ENCODE measurements around the gene IFIT3.

The IFIT3 gene

DNA sequence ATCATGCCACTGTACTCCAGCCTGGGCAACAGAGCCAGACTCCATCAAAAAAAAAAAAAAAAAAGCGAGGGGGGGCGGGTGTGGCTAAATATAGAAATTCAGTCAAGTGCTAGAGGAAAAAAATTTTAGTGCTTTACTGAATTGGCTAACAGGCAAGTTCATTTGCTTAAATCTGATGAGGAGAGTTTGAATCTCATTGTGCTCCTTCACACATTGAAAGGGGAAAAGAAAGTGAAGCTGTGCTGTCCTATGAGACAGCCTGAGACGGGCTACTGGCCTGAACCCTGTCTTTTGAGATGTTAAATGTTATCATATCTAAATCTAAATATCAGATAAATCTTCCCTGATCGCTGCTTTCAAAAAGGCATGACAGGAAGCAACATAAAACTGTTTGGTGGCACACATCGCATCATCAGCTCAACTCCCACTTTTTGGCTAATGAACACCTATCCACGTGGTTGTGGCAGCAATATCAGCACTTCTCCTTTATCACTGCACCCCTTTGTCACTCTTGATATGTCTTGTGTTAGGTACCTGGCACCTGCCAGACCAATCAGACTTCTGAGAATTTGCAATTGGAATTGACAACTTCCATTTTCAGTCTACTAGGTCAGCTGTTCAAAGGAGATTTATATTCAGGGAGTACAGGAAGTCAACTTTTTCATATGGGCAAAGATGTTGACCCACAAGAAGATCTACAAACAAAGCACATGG is 36.1 kb downstream of the IFIT3 start:
- no peak for DNase-seq

DNA sequence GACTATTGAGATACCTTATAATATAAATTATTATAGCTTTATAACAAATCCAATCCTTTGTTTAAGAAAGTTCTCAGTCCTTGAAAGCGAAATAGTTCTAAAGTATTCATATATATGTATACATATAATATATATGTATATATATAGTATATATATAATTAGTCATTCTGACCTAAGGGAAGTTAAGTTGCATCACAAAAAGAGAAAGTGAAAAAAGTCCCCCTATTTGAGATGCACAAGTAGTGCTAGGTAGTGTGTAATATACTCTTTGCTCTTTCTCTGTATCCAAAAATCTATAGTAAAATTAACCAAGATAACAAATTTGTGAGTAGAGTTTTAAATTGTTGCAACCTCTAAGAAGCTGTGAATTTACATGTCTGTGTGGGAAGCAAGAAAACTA is 36.7 kb downstream of the IFIT3 start:
- no peak for DNase-seq

DNA sequence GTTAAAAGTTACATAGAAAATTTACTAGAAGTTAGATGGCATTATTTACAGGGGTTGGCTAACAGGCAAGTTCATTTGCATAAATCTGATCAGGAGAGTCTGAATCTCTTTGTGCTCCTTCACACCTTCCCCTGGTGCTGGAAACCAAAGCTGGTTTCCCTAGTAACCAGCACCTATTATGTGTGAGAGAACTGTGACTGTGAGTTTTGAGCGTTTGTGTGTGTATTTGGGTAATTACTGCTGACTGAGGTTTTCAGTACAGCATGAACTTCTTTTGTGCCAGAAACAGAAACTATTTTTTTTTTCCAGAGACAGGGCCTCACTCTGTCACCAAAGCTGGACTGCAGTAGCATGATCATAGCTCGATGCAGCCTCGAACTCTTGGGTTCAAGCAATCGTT is 39.7 kb downstream of the IFIT3 start:
- DNase-seq = no peak

DNA sequence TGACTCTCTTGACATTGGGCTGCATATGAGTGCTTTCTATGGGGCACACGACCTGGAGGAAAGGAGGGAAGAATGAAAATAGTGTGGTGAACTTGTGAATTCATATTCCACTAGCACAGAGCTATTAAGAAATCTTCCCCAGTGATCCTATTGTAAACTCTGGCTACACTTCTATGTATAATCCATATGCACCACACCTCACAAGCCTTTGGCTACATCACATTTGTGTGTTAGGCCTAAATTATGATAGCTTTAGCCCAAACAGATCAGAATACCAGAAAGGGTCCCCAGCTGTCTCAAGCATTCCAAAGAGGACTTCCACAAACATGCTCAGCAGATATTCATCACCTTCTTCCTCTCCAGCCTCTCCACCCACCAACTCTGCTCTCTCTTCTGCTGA is 40.3 kb downstream of the IFIT3 start:
- DNase-seq = no peak

DNA sequence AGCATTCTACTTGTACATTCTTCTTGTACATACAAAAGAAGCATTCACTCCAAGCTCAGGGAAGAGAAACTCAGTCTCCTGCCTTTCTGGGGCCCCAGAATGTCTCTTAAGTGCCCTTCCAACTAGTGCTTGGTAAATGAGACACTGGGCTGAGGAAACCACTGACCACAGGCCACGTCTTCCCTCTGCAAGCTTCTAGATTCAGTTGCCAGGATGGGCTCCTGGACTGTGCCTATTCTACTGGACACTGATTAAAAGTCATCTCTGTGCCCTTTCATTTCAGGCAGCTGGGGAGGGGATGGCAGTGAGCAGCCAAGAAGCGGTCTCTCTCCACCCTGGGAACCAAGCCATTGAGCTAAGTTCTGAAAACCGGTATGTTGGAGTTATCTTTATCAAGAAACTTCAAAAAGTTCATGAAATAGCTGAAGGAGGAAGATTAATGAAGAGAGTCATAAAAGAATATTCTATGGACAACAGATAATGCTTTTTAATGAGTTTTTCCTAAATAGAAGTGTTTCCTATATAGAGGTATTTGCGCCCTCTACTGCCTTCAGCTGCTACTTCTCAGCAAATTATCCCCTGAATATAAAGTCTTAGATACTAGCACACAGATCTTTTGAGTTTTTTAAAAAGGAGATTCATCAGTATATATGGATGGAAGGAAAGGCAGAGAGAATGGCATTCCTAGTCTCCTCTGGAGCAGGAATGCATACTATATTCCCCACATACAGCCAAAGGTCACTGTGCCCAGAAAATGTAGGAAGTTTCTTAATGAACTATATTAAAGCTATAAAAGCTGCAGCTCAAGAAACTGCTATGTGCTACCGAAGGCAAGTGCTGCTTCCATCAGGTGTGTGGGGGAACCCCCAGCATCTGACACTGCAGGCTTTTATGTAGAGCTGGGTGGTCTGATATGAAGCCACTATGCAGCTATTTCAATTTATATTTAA is 41.6 kb downstream of the IFIT3 start:
- no peak for DNase-seq

DNA sequence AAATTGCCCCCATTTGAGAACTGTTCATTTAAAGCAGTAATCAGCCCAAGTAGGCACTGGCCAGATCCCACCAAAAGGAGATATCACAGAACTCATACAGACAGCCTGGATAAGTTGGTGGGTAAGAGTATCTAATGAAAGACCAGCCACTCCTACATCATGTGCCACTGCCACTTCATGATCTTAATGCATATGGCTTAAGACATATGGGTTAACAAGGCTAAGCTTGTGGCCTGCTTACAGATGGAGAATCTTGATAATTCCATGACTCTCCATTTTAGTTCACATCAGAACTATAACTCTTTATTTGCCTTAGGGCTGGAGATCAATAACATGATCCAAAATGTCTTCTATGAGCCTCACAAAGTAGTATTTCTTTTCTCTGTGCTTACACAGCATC is 43.3 kb downstream of the IFIT3 start:
- no peak for DNase-seq

DNA sequence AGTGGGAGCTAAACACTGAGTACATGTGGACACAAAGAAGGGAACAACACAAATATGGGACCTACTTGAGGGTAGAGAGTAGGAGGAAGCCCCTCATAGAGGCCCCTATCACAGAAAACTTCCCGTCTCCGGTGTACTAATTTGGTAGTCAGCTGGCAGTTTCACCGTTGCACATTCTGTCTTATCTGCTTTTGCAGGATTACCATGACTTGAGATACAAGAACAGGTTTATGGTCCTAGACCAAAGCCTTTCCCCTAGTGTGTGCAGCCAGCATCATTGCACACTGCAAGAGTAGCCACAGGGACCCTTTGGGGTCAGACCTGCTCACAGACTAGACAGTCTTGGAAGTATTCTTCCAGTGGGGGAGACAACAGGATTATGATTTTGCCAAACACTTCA is 44.2 kb downstream of the IFIT3 start:
- DNase-seq = no peak

DNA sequence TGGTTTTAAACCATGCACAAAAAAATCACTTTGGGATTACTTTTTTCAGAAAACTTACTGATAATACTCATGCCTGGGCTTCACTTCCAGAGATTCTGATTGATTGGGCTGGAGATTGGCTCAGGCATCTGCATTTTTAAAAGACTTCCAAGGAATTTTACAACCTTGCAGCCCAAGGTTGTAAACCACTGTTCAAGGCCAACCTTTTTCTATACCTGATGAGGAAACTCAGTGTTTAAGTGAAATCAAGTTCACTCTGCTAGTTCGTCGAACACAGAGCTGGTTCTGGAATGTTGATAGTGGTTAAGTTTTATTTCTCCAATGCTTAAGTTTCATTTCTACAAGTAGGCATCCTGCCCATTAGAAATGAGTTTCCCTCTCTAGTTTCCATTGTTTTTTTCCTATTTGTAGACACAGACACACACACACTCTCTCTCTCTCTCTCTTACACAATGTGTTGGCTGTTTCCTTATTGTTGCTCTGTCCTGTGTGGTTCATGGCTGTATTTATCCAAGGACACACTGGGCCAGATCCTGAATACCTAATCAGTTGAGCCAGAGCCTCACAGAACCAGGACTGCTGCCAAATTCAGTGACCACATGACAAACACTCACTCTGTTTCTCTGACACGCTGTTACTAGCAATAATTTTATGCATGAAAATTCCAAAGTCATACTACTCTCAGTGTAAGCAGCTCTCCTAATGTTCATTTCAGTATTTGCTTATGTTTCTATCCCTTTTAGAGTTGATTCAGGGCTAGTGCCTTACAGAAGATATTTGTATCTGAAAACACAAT is 46.3 kb downstream of the IFIT3 start:
- no peak for DNase-seq

DNA sequence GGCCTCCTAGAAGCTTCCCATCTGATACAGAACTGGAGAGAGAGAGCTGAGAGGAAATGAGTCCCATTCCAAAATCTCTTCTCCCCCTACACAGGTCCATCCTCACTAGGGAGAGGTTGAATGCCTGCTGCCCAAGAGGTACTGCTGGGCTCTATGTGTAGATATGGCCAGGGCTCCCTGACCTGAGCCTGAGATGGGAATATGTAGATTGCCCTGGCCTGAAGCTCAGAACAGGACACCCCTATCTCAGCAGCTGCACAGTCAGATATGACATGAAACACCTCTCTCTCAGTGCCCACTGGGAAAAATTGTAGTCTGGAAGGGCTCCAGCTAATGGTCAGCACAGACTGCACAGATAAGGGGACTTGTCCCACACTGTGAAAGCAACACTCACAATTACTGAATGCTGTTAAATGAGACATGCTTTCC is 46.9 kb downstream of the IFIT3 start:
- DNase-seq = no peak

DNA sequence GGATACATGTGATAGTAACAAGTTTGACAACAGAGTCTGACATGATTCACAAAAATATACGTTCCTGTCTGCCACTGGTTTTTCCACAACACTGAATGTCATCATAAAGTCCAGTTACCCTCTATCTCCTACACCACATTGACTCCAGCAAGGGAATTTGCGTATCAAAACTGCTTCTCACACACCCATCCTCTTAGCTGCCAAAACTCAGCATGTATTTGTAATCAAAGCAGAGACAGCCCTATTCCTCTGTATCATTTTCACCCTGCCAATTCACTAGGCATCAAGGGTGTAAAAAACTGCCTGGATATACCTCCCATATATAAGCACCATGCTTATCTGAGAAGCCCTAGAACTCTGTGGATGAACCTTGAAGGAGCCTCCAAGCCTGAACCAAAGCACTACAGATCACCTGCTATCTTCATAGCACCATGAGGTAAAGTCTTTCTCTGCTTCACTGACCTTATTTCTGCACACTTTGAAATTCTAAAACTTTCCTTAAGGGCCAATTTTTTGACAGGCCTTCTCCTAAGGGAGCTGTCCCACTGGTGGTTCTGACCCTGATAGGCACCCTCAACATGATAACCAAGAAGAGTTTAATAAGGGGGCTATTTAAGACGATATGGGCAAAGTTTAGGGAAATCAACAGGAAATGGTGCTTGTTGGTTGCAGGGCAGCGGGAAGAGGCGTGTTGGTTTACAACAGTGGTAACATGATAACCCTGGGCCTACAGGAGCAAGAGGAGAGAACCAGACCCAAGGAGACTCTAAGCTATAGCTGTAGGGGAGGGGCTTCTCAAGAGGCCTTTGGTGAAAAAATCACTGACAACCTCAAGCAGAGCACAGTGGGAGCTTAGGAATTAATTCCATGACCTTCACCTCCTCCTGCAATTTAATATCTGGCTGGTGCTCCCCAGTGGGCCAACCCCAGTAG is 50.2 kb downstream of the IFIT3 start, which contains the start of gene IFIT1B:
Gene IFIT1B, plus strand, starts transcription at position 352 of the 933 bp plus-strand sequence. Its CDS starts 80 bp downstream, at position 432.
- no peak for DNase-seq

DNA sequence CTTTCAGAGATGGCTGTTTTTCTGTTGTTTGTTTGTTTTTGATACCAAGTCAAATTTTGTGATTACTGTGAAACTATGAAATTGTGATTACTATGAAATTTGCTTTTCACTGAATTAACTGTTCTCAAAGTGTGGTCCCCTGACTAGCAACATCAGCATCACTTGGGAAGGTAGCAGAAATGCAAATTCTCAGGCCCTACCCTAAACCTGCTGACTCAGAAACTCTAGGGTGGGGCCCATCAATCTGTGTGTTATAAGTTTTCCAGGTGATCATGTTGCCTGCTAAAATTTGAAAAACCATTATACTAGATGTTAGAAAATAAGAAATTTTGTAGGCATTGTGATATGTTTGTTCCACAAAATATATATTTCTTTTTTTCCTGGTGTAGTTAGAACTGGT is 51.3 kb downstream of the IFIT3 start:
- DNase-seq = no peak

DNA sequence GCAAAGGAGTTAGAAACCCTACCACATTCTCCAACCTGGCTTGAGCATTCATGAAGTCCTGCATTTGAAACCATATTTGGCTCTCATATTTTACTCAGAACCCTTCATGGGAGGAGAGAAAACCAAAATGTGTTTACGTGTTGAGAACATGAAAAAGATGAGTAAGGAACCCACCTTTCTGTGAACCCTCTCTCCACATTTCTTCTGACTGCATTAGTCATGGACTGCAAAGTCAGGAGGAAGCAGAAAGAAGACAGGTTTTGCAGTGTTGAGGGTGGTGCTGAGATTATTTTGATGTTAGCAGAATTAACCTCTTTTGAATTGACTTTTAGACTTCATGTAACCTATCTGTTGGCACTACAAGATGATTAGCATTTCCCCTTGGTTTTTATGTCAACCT is 55.0 kb downstream of the IFIT3 start:
- DNase-seq = no peak

DNA sequence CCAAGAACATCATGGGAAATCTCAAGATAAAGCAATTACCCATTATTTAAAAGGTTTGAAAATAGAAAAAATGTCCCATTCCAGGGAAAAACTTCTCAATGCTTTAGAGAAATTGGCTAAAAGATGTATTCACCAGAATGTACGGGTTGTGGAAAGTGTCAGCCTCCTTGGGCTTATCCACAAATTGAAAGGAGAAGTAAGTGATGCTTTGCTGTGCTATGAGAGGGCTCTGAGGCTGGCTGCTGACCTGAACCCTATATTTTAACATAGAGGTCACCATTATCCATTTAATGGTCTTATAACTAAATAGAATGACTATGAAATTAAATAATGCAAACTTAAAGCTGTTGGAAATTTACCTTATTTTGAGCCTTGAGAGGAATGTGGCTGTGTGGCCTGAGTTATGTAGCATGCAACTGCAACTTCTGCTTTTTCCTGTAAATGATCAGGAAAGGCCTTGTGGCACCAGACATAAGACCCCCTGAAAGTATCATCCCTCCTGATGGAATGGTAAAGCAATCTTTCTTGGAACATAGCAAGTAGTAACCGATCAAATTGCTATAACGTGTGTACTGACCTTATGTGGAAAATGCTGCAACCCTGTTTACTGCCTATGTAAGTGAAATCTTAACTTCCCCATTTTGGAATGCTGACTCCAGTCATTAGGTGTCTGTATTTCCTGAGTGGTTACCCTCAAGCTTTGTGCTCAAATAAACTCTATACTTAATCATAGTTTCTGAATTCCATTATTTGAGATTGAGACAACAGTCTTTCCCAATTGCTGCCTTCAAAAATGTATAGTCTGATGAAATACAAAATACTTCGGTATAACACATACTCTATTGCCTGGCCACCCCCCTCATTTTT is 56.9 kb downstream of the IFIT3 start:
- no peak for DNase-seq

DNA sequence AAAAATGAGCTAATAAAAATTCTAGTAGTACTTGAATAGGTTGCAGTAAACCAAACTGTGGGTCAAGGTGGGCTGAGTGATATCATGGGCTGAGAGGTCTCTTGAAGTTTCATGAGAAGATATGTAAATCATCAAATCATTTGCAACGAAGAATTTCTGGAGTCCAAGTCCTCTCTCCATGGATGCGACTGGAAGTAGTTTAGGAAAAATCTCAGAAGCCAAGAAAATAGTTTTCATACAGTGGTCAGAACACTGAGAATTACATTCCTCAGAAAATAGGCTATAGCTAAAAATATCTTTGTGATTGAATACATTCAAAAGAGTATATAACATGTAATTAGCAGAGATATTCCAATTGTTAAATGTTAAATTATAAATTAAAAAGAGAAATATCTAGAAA is 61.0 kb downstream of the IFIT3 start:
- DNase-seq = no peak

DNA sequence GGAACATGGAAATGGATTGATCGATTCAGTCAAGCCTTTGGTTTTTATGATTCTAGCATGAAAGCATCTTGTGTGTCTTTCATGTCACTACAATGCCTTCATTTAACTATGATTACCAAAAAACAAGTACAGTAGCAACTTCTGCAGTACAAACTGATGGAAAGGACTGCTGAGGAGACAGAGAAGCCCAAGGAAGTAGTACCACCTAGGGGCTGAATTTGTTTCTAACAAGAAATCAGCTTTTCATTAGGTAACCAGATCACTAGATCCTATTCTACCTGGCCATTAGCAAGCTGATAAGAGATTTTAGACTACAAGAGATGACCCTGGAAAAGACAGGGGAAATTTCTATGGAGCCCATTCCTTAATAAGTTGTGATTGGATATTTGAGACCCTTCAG is 61.5 kb downstream of the IFIT3 start:
- no peak for DNase-seq
